HUES64 (cell line): Measurements from ENCODE around the gene BRD1.

Source experiments
- H3K27ac ChIP-seq: 2 replicates; pipeline ENCODE4 v1.7.0; 2013; ENCODE audit warnings: low read depth, low read length, inconsistent platforms
- H3K27me3 ChIP-seq: 2 replicates; pipeline ENCODE4 v1.6.1; 2013; ENCODE audit warnings: mild to moderate bottlenecking, low read length; ENCODE audit not compliant: insufficient read depth
- H3K36me3 ChIP-seq: 2 replicates; pipeline ENCODE4 v1.6.1; 2013; ENCODE audit warnings: mild to moderate bottlenecking, low read length; ENCODE audit not compliant: insufficient read depth
- H3K4me1 ChIP-seq: 2 replicates; pipeline ENCODE4 v1.6.1; 2013; ENCODE audit warnings: mild to moderate bottlenecking, low read length, moderate library complexity; ENCODE audit not compliant: insufficient read depth
- H3K4me3 ChIP-seq: 2 replicates; pipeline ENCODE4 v1.5.1; 2013; ENCODE audit warnings: mild to moderate bottlenecking, low read length, moderate library complexity
- H3K9ac ChIP-seq: 2 replicates; pipeline ENCODE4 v1.6.1; 2013; ENCODE audit warnings: mild to moderate bottlenecking, low read depth, low read length
- H3K9me3 ChIP-seq: 2 replicates; pipeline ENCODE4 v1.6.1; 2013; ENCODE audit warnings: low read depth, low read length; ENCODE audit not compliant: insufficient read depth
- WGBS: fragments of 150-250, 120-280 bp; methylation state at CpG from one replicate; pipeline ENCODE4 v1.1.7; 2013; ENCODE audit warnings: missing lambda C conversion rate; 5-methylcytosine and 5-hydroxymethylcytosine counted together

The BRD1 gene

DNA sequence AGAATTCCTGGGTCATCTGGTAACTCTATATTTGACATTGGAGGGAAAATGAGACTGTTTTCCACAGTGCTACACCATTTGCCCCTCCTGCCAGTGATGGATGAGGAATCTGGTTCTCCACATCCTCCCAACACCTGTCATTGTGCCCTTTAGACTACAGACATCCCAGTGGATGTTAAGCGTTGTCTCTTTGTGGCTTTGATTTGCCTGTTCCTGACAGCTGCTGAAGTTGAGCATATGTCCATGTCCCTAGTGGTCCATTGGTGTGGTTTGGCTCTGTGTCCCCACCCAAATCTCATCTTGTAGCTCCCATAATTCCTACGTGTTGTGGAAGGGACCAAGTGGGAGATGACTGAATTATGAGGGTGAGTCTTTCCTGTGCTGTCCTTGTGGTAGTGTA lies 88.5 kb downstream of the BRD1 start:
- Histone ChIP-seq H3K4me3 (no peak overlapping the region), H3K27me3 (no peaks in the 10 kb centered on the region), H3K36me3 (no peaks in the 10 kb centered on the region), H3K27ac (no peak overlapping the region), H3K9me3 (peaks cover 15% of the 10 kb centered on the region), H3K9ac (no peak overlapping the region), H3K4me1 (no peaks in the 10 kb centered on the region)
- 82% methylated on average over 2 of the region's 2 CpGs for WGBS

GRCh38 chr22:49738566-49738965 lies 89.1 kb downstream of the BRD1 start:
- Histone ChIP-seq H3K9me3 (peaks cover 15% of the 10 kb centered on the region), H3K4me1 (no peaks in the 10 kb centered on the region), H3K27ac (no peak overlapping the region), H3K9ac (no peak overlapping the region), H3K36me3 (no peaks in the 10 kb centered on the region), H3K4me3 (no peak overlapping the region), H3K27me3 (no peaks in the 10 kb centered on the region)
- WGBS, result 89% methylated on average over 8 of the region's 8 CpGs

DNA sequence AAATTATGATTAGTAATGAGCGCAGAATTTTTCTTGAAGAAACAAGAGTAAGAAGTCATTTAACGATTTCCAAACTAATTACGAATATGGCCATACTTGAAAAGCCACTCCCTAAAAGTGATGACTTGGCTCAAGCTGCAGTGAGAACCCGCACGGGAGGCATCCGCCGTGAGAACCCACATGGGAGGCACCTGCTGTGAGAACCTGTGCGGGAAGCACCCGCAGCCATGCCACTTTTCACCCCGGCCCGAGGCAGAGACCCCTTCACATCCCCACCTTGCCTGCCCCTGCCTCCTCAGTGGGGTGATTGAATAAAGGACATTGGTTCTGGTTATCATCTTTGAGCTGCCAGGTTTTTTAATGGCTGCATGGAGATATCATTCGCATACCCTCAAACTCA lies 89.7 kb downstream of the BRD1 start:
- Histone ChIP-seq H3K9ac (no peak overlapping the region), H3K4me3 (no peak overlapping the region), H3K9me3 (peaks cover 15% of the 10 kb centered on the region), H3K4me1 (no peaks in the 10 kb centered on the region), H3K36me3 (no peaks in the 10 kb centered on the region), H3K27ac (no peak overlapping the region), H3K27me3 (no peaks in the 10 kb centered on the region)
- 92% methylated on average over 10 of the region's 12 CpGs for WGBS

DNA sequence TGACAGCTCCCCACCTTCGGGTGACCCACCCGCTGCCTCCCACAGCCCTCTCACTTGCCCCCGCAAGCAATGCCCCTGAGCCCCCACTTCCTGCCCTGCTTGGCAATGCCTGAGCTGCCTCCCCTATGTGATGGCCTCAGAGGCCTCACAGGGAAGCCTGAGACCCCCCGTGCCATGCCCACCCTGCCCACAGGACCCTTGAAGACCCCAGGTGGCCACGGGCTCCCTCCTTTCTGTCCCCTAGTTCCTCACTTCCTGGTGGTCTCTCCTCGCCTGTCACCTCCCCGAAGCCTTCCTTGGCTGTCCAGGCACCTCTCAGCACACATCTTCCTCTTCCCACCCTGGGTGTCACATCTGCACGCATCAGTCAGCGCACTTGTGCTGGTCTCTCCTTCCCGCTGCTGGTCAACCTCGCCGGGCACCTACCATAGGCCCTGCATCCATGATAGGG lies 90.5 kb downstream of the BRD1 start:
- no peaks in the 10 kb centered on the region for H3K36me3 ChIP-seq
- no peak overlapping the region for H3K9ac ChIP-seq
- no peak overlapping the region for H3K27ac ChIP-seq
- H3K4me3 ChIP-seq, result no peak overlapping the region
- no peaks in the 10 kb centered on the region for H3K4me1 ChIP-seq
- 87% methylated on average over 12 of the region's 12 CpGs for WGBS
- peaks cover 15% of the 10 kb centered on the region for H3K9me3 ChIP-seq
- no peaks in the 10 kb centered on the region for H3K27me3 ChIP-seq

GRCh38 chr22:49736538-49736937 lies 91.1 kb downstream of the BRD1 start:
- H3K27me3 ChIP-seq, result no peaks in the 10 kb centered on the region
- H3K9me3 ChIP-seq, result peaks cover 13% of the 10 kb centered on the region
- 80% methylated on average over 5 of the region's 5 CpGs for WGBS

DNA sequence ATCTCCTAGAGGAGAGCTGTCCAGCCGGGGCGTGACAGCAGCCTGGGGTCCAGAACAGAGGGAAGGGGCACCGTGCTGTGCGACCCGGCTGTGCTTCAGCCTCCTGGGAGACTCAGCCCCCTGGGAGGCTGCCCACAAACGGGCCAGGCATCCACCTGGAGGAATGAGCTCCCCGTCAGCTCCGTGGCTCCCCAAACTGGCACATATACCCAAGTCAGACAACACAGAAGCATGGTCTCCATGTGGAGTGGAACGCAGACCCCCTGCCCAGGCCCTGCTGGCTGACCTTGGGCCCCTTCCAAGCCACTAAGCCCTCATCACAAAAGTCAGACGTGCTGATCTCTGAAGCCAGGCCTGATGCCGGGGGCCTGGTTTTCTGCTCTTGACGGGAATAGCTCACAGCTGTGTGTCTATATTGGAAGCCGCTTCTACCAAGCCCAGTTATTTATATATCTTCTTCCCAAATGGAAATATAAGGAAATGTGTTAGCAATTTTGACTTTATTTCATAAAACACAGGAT lies 91.7 kb downstream of the BRD1 start:
- WGBS, result 66% methylated on average over 13 of the region's 13 CpGs
- H3K27me3 ChIP-seq, result no peaks in the 10 kb centered on the region
- no peak overlapping the region for H3K27ac ChIP-seq
- no peak overlapping the region for H3K4me3 ChIP-seq
- no peaks in the 10 kb centered on the region for H3K4me1 ChIP-seq
- H3K9ac ChIP-seq, result no peak overlapping the region
- peaks cover 10% of the 10 kb centered on the region for H3K9me3 ChIP-seq
- H3K36me3 ChIP-seq, result no peaks in the 10 kb centered on the region

More at GRCh38 chr22:49736538-49736937, 91.1 kb downstream of the BRD1 start:
- Histone ChIP-seq H3K27ac (no peak overlapping the region), H3K9ac (no peak overlapping the region), H3K36me3 (no peaks in the 10 kb centered on the region), H3K4me3 (no peak overlapping the region), H3K4me1 (no peaks in the 10 kb centered on the region)

- Histone ChIP-seq H3K9ac (no peak overlapping the region), H3K36me3 (no peaks in the 10 kb centered on the region), H3K4me1 (no peaks in the 10 kb centered on the region), H3K4me3 (no peak overlapping the region), H3K9me3 (peaks cover 5% of the 10 kb centered on the region; the same call in 1 of the 2 replicates), H3K27me3 (no peaks in the 10 kb centered on the region), H3K27ac (no peak overlapping the region)
- WGBS, result 30% methylated on average over 16 of the region's 16 CpGs
Measured at GRCh38 chr22:49735411-49735900, 92.2 kb downstream of the BRD1 start.

DNA sequence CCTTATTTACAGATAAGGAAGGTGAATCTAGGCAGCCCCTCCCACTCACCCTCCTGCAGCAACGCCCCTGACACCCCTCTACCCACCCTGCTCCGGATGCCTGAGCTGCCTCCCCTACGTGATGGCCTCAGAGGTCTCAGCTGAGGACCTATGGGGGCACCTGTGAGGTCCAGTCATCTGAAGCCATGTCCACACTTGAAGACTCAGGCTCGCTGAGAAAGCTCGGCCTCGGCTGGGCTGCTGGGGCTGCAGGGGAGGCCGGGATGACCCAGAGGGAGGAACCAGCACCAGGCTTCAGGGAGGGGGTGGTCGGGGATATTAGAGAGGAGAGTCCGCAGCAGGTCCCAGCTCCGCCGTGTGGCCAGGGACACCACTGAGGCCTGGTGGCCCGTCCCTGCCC lies 92.8 kb downstream of the BRD1 start:
- Histone ChIP-seq H3K9me3 (0 out of 2 replicates have a peak, but pooled peaks cover 5% of the 10 kb centered on the region), H3K9ac (no peak overlapping the region), H3K36me3 (no peaks in the 10 kb centered on the region), H3K4me1 (no peaks in the 10 kb centered on the region), H3K27me3 (no peaks in the 10 kb centered on the region), H3K27ac (no peak overlapping the region), H3K4me3 (no peak overlapping the region)
- WGBS, result 74% methylated on average over 12 of the region's 12 CpGs

- Histone ChIP-seq H3K4me1 (no peaks in the 10 kb centered on the region), H3K36me3 (no peaks in the 10 kb centered on the region), H3K4me3 (no peak overlapping the region), H3K9ac (no peak overlapping the region), H3K27ac (no peak overlapping the region), H3K27me3 (no peaks in the 10 kb centered on the region), H3K9me3 (0 out of 2 replicates have a peak, but pooled peaks cover 5% of the 10 kb centered on the region)
- WGBS, result 85% methylated on average over 11 of the region's 11 CpGs
Measured at GRCh38 chr22:49734390-49734789, 93.3 kb downstream of the BRD1 start.

- no peaks in the 10 kb centered on the region for H3K9me3 ChIP-seq
- no peak overlapping the region for H3K4me3 ChIP-seq
- H3K27ac ChIP-seq, result no peak overlapping the region
- H3K4me1 ChIP-seq, result no peaks in the 10 kb centered on the region
- 89% methylated on average over 7 of the region's 7 CpGs for WGBS
- H3K9ac ChIP-seq, result no peak overlapping the region
- H3K36me3 ChIP-seq, result no peaks in the 10 kb centered on the region
- no peaks in the 10 kb centered on the region for H3K27me3 ChIP-seq
Measured at GRCh38 chr22:49733631-49734030, 94.0 kb downstream of the BRD1 start.

- WGBS, result 96% methylated on average over 9 of the region's 9 CpGs
- no peaks in the 10 kb centered on the region for H3K4me1 ChIP-seq
- peaks cover 18% of the 10 kb centered on the region for H3K27me3 ChIP-seq
- no peak overlapping the region for H3K4me3 ChIP-seq
- no peak overlapping the region for H3K27ac ChIP-seq
- H3K36me3 ChIP-seq, result no peaks in the 10 kb centered on the region
- H3K9me3 ChIP-seq, result no peaks in the 10 kb centered on the region
- no peak overlapping the region for H3K9ac ChIP-seq
Measured at GRCh38 chr22:49730656-49731055, 97.0 kb downstream of the BRD1 start.
